ENCODE measurements around the gene MOCS2. TPM values are rescaled to one million over a fixed set of nuclear protein-coding genes. Genes with fewer than 3 reads are reported as not detected.

Gene MOCS2
- total RNA-seq, 2 donors from 2014 or later, result 64.5 to 80.0 TPM

- H3K27me3 ChIP-seq, result no peaks in the 10 kb centered on the region
- H3K9me3 ChIP-seq, result no peaks in the 10 kb centered on the region
- H3K4me3 ChIP-seq, result no peak overlapping the region
- no peak for DNase-seq (ENCODE audit: low spot score)
- H3K36me3 ChIP-seq, result no peaks in the 10 kb centered on the region
- TF ChIP-seq CTCF (IDR thresholded peaks at IDR 0.05), result no peak
- no peak overlapping the region for H3K27ac ChIP-seq
- H3K4me1 ChIP-seq, result no peaks in the 10 kb centered on the region
Measured at GRCh38 chr5:53127107-53127506, 17.6 kb upstream of the MOCS2 start.

- Histone ChIP-seq H3K4me1 (no peaks in the 10 kb centered on the region), H3K4me3 (no peak overlapping the region), H3K9me3 (no peaks in the 10 kb centered on the region), H3K27ac (no peak overlapping the region), H3K27me3 (no peaks in the 10 kb centered on the region), H3K36me3 (no peaks in the 10 kb centered on the region)
- no peak for DNase-seq (ENCODE audit: low spot score)
- TF ChIP-seq CTCF (IDR thresholded peaks at IDR 0.05), result no peak
Measured at GRCh38 chr5:53126521-53126920, 17.0 kb upstream of the MOCS2 start.

- Histone ChIP-seq H3K27me3 (no peaks in the 10 kb centered on the region), H3K4me1 (no peaks in the 10 kb centered on the region), H3K27ac (no peak overlapping the region), H3K4me3 (no peak overlapping the region), H3K9me3 (no peaks in the 10 kb centered on the region), H3K36me3 (no peaks in the 10 kb centered on the region)
- peak in 1 of 2 donors; percentile 39 for TF ChIP-seq CTCF (IDR thresholded peaks at IDR 0.05)
- DNase-seq (ENCODE audit: low spot score), result no peak
Measured at GRCh38 chr5:53123702-53124101, 14.1 kb upstream of the MOCS2 start.

- Histone ChIP-seq H3K36me3 (no peaks in the 10 kb centered on the region), H3K27me3 (no peaks in the 10 kb centered on the region), H3K27ac (no peak overlapping the region), H3K9me3 (no peaks in the 10 kb centered on the region), H3K4me3 (no peak overlapping the region), H3K4me1 (no peaks in the 10 kb centered on the region)
- TF ChIP-seq CTCF (IDR thresholded peaks at IDR 0.05), result no peak
- DNase-seq (ENCODE audit: low spot score), result no peak
Measured at GRCh38 chr5:53120165-53120564, 10.6 kb upstream of the MOCS2 start.

GRCh38 chr5:53118879-53119278 lies 9.3 kb upstream of the MOCS2 start:
- H3K27me3 ChIP-seq, result no peaks in the 10 kb centered on the region
- H3K4me1 ChIP-seq, result no peaks in the 10 kb centered on the region
- no peaks in the 10 kb centered on the region for H3K36me3 ChIP-seq
- no peak overlapping the region for H3K4me3 ChIP-seq
- TF ChIP-seq CTCF (IDR thresholded peaks at IDR 0.05), result no peak
- no peak overlapping the region for H3K27ac ChIP-seq
- H3K9me3 ChIP-seq, result no peaks in the 10 kb centered on the region
- DNase-seq (ENCODE audit: low spot score), result no peak

- no peaks in the 10 kb centered on the region for H3K9me3 ChIP-seq
- no peak for TF ChIP-seq CTCF (IDR thresholded peaks at IDR 0.05)
- no peak overlapping the region for H3K4me3 ChIP-seq
- H3K27ac ChIP-seq, result no peak overlapping the region
- no peaks in the 10 kb centered on the region for H3K36me3 ChIP-seq
- H3K27me3 ChIP-seq, result no peaks in the 10 kb centered on the region
- DNase-seq (ENCODE audit: low spot score), result no peak
- no peaks in the 10 kb centered on the region for H3K4me1 ChIP-seq
Measured at GRCh38 chr5:53116597-53116996, 7.0 kb upstream of the MOCS2 start.

All from right atrium auricular region (tissue), 2 donors.